Karpas-422 (cell line): ENCODE results near the gene ERMARD. TPM values are rescaled to one million over a fixed set of nuclear protein-coding genes. Genes with fewer than 3 reads are reported as not detected.

Experiments
- DNase-seq: peaks from one replicate; pipeline ENCODE4 v3.0.0-alpha.2; 2015
- H2AFZ ChIP-seq: fragments of 200-600 bp; sonication (generic); 2 replicates; pipeline ENCODE4 v1.6.1; 2014; ENCODE audit warnings: antibody characterized with exemption, low read length, mixed read lengths
- H3K27ac ChIP-seq: fragments of 200-600 bp; sonication (generic); 2 replicates; pipeline ENCODE4 v1.5.1; 2014; ENCODE audit warnings: mild to moderate bottlenecking, low read length, moderate library complexity
- H3K27me3 ChIP-seq: fragments of 200-600 bp; sonication (generic); 2 replicates; pipeline ENCODE4 v1.6.1; 2014; ENCODE audit warnings: low read length, mixed read lengths
- H3K36me3 ChIP-seq: fragments of 200-600 bp; sonication (generic); 2 replicates; pipeline ENCODE4 v1.6.1; 2014; ENCODE audit warnings: low read length, mixed read lengths; ENCODE audit not compliant: insufficient read depth
- H3K4me1 ChIP-seq: fragments of 200-600 bp; sonication (generic); 2 replicates; pipeline ENCODE4 v1.6.1; 2014; ENCODE audit warnings: mild to moderate bottlenecking, low read length, mixed read lengths
- H3K4me2 ChIP-seq: fragments of 200-600 bp; sonication (generic); 2 replicates; pipeline ENCODE4 v1.6.1; 2014; ENCODE audit warnings: low read length, low read depth, mild to moderate bottlenecking; ENCODE audit not compliant: poor library complexity, severe bottlenecking
- H3K4me3 ChIP-seq: fragments of 200-600 bp; sonication (generic); 2 replicates; pipeline ENCODE4 v1.5.1; 2014; ENCODE audit warnings: mild to moderate bottlenecking, antibody characterized with exemption, low read length, mixed read lengths
- H3K79me2 ChIP-seq: fragments of 200-600 bp; sonication (generic); 2 replicates; pipeline ENCODE4 v1.6.1; 2014; ENCODE audit warnings: mild to moderate bottlenecking, low read length, mixed read lengths
- H3K9ac ChIP-seq: fragments of 200-600 bp; sonication (generic); 2 replicates; pipeline ENCODE4 v1.6.0; 2014; ENCODE audit warnings: low read length
- H3K9me2 ChIP-seq: fragments of 200-600 bp; sonication (generic), shearing (Covaris generic); replicated peaks from 2 replicates; pipeline ENCODE4 v1.6.0; 2014; ENCODE audit warnings: mild to moderate bottlenecking, low read length, moderate library complexity; ENCODE audit not compliant: insufficient read depth
- H3K9me3 ChIP-seq: fragments of 300-700, 200-600 bp; sonication (generic); 2 replicates; pipeline ENCODE4 v1.6.1; 2014; ENCODE audit warnings: low read length, mixed read lengths
- H4K20me1 ChIP-seq: fragments of 200-600 bp; sonication (generic); 2 replicates; pipeline ENCODE4 v1.6.1; 2014; ENCODE audit warnings: mild to moderate bottlenecking, antibody characterized with exemption, low read length, low read depth; ENCODE audit not compliant: insufficient read depth
- total RNA-seq: library from RNA; depleted of rRNA; stranded (reverse); fragments of >200 nt; shearing (Covaris generic); gene quantifications from 2 replicates; pipeline ENCODE4 v1.2.3, GENCODE V29; 2014; ENCODE audit warnings: low replicate concordance

The ERMARD gene
- total RNA-seq, 1 experiment from 2014 or later = 38.5 TPM

DNA sequence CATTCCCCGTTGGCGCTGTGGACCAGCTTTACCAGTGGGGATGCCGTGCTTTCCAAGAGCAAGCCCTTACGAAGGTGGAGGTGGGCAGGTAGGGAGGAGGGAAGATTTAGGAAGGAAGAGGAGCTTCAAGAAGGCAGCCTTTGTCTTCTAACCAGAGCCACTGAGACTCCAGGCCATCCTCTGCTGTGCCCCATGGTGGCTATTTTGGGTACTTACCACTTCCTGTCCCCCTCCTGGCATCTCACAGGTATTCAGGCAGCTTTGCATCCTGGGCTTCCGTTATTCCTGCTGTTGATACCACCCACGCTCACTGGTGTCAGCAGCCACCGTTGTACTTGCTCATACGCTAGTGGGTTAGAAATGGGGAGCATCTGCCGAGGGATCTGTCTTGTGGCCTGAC lies 22.9 kb downstream of the ERMARD start:
- Histone ChIP-seq H3K27ac (no peak overlapping the region), H3K79me2 (no peaks in the 10 kb centered on the region), H3K9me2 (no peaks in the 10 kb centered on the region), H3K4me2 (no peak overlapping the region), H3K9ac (no peak overlapping the region), H3K4me1 (no peaks in the 10 kb centered on the region), H3K36me3 (peaks cover 1% of the 10 kb centered on the region; the same call in 1 of the 2 replicates), H3K4me3 (no peak overlapping the region), H4K20me1 (no peaks in the 10 kb centered on the region), H3K27me3 (no peaks in the 10 kb centered on the region), H2AFZ (no peak overlapping the region), H3K9me3 (no peaks in the 10 kb centered on the region)
- DNase-seq = no peak

- H3K4me1 ChIP-seq = no peaks in the 10 kb centered on the region
- H3K9ac ChIP-seq = no peak overlapping the region
- H3K27me3 ChIP-seq = no peaks in the 10 kb centered on the region
- no peak overlapping the region for H2AFZ ChIP-seq
- no peak overlapping the region for H3K27ac ChIP-seq
- no peaks in the 10 kb centered on the region; the same call in 1 of the 2 replicates for H3K36me3 ChIP-seq
- H3K9me3 ChIP-seq = no peaks in the 10 kb centered on the region
- H3K4me3 ChIP-seq = no peak overlapping the region
- DNase-seq = no peak
- H3K79me2 ChIP-seq = no peaks in the 10 kb centered on the region
- no peak overlapping the region for H3K4me2 ChIP-seq
- H3K9me2 ChIP-seq = no peaks in the 10 kb centered on the region
- no peaks in the 10 kb centered on the region for H4K20me1 ChIP-seq
Observed at GRCh38 chr6:169775321-169775720, 23.9 kb downstream of the ERMARD start.

DNA sequence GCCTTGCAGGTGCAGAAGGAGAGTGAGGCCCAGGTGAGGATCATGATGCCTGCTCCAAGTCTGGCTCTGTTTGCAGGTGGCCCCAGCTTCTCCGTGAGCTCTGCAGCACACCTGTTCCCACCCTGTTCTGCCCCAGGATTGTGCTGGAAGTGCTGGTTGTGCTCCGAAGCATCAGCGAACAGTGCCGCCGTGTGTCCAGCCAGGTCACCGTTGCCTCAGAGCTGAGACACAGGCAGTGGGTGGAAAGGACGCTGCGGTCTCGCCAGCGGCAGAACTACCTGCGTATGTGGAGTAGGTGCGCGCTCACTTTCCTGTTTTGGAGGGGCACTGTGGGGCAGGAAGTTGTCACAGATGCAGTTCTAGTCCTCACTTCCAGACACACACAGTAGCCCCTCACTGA lies 25.0 kb downstream of the ERMARD start:
- Histone ChIP-seq H3K79me2 (no peaks in the 10 kb centered on the region), H3K27me3 (no peaks in the 10 kb centered on the region), H3K36me3 (peaks cover 4% of the 10 kb centered on the region), H3K4me2 (no peak overlapping the region), H3K4me3 (no peak overlapping the region), H3K27ac (no peak overlapping the region), H3K9me2 (no peaks in the 10 kb centered on the region), H3K9ac (no peak overlapping the region), H2AFZ (no peak overlapping the region), H3K9me3 (no peaks in the 10 kb centered on the region), H4K20me1 (no peaks in the 10 kb centered on the region), H3K4me1 (no peaks in the 10 kb centered on the region)
- no peak for DNase-seq

GRCh38 chr6:169777896-169778295 lies 26.5 kb downstream of the ERMARD start:
- DNase-seq = no peak
- H2AFZ ChIP-seq = no peak overlapping the region
- H3K4me1 ChIP-seq = no peaks in the 10 kb centered on the region

DNA sequence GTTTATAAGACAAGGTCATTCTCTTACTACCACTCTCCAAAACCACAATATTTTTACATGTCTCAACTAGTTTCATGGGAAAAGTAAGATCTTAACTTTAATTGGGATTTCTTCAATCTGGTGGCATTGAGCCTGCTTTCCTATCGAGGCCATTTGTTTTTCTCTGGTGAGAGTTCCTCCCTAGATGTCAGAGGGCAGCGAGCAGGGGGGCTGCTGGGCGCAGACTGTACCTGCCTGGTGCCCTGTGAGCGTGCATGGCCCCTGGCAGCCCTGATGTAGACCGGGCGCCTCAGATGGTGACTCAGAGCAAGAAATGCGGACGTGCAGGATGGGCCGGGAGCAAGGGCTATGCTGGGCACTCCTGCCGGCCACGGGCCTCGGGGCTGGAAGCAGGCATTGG lies 27.2 kb downstream of the ERMARD start:
- Histone ChIP-seq H3K9ac (no peak overlapping the region), H3K9me3 (no peaks in the 10 kb centered on the region), H3K27me3 (no peaks in the 10 kb centered on the region), H3K4me2 (no peak overlapping the region), H3K4me3 (no peak overlapping the region), H4K20me1 (no peaks in the 10 kb centered on the region), H3K4me1 (no peaks in the 10 kb centered on the region), H2AFZ (no peak overlapping the region), H3K79me2 (no peaks in the 10 kb centered on the region), H3K27ac (no peak overlapping the region), H3K9me2 (no peaks in the 10 kb centered on the region), H3K36me3 (peaks cover 5% of the 10 kb centered on the region)
- DNase-seq = no peak

More at GRCh38 chr6:169777896-169778295, 26.5 kb downstream of the ERMARD start:
- Histone ChIP-seq H3K36me3 (peaks cover 5% of the 10 kb centered on the region), H3K9ac (no peak overlapping the region), H3K4me2 (no peak overlapping the region), H3K9me3 (no peaks in the 10 kb centered on the region), H3K79me2 (no peaks in the 10 kb centered on the region), H3K27ac (no peak overlapping the region), H3K9me2 (no peaks in the 10 kb centered on the region), H3K27me3 (no peaks in the 10 kb centered on the region), H3K4me3 (no peak overlapping the region), H4K20me1 (no peaks in the 10 kb centered on the region)

DNA sequence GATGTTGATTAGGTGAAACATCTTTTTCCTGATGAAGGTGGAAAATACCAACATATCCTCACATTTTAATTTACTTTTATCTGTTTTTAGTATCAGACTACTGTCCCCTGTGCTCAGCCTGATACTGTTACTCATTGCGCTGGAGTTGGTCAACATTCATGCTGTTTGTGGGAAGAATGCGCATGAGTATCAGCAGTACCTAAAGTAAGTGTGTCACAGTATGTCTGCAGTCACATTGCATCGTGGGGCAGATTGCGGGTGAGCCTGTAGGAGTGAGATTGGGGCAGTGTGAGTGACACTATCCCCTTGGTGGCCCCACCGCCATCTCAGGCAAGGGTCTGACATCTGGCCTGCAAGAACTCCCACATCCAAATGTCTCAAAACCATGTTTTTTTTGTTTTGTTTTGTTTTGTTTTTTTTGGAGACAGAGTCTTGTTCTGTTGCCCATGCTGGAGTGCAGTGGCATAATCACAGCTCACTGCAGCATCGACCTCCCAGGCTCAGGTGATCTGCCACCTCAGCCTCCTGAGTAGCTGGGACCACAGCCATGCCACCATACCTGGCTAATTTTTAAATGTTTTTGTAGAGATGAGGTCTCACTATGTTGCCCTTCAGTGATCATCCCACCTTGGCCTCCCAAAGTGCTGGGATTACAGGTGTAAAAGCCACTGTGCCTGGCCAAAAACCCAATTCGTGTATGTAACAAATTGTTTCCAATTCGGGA lies 27.8 kb downstream of the ERMARD start:
- Histone ChIP-seq H4K20me1 (no peaks in the 10 kb centered on the region), H3K79me2 (no peaks in the 10 kb centered on the region), H3K4me3 (no peak overlapping the region), H3K9me3 (no peaks in the 10 kb centered on the region), H3K9me2 (no peaks in the 10 kb centered on the region), H3K9ac (no peak overlapping the region), H3K27me3 (no peaks in the 10 kb centered on the region), H3K4me2 (no peak overlapping the region), H3K27ac (no peak overlapping the region), H3K36me3 (peaks cover 5% of the 10 kb centered on the region), H3K4me1 (no peaks in the 10 kb centered on the region), H2AFZ (no peak overlapping the region)
- no peak for DNase-seq

DNA sequence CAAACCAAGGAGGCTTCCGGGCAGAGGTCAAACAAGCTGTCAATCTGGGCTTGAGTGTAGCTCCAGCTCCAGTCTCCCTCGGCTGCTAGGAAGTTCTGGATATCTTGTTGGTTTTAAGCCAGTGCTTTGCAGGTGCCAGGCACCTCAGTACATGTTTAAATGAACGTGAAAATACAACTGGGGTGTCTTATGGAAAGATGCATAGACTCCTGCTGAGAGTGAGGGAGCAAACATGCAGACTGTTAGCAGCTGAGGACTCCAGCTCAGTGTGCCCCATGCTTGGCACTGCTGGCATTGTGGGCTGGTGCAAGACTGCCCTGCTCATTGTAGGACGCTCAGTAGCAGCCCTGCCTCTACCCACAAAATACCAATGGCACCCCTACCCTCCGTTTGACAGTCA lies 28.5 kb downstream of the ERMARD start:
- no peak for DNase-seq
- Histone ChIP-seq H3K4me3 (no peak overlapping the region), H3K27me3 (no peaks in the 10 kb centered on the region), H4K20me1 (no peaks in the 10 kb centered on the region), H3K4me1 (no peaks in the 10 kb centered on the region), H3K79me2 (no peaks in the 10 kb centered on the region), H3K4me2 (no peak overlapping the region), H3K27ac (no peak overlapping the region), H3K9me2 (no peaks in the 10 kb centered on the region), H2AFZ (no peak overlapping the region), H3K9me3 (no peaks in the 10 kb centered on the region), H3K36me3 (peaks cover 5% of the 10 kb centered on the region), H3K9ac (no peak overlapping the region)

DNA sequence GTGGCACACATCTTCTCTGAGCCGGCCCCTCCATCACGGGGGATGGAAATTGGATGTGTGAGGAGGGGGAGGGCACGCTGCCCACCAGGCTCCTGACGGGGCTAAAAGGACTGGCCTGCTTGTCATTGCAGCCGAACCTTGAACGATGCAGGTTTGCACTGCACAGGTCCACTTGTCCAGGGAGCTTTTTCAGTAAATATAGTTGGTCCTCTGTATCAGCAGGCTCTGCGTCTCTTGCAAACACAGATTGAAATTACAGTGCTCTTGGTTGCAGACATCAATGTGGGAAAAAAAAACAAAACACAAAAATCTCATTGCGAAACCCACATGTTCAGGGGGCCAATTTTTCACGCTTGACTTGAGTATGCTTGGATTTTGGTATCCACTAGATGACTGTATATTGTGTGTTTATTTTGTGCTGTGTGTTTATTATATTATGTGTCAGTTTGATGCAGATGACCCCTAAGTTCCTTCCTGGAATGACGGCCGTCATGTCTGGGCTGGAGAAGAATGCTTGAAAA lies 29.2 kb downstream of the ERMARD start:
- peaks cover 5% of the 10 kb centered on the region; the same call in 1 of the 2 replicates for H3K36me3 ChIP-seq
- H3K27me3 ChIP-seq = no peaks in the 10 kb centered on the region

More for the DNA sequence above, 29.2 kb downstream of the ERMARD start:
- DNase-seq = no peak
- Histone ChIP-seq H3K9me3 (no peaks in the 10 kb centered on the region), H2AFZ (no peak overlapping the region), H3K9me2 (no peaks in the 10 kb centered on the region), H3K27ac (no peak overlapping the region), H4K20me1 (no peaks in the 10 kb centered on the region), H3K4me1 (no peaks in the 10 kb centered on the region), H3K4me2 (no peak overlapping the region), H3K79me2 (no peaks in the 10 kb centered on the region), H3K9ac (no peak overlapping the region), H3K4me3 (no peak overlapping the region)
